Measurements from ENCODE around the gene ZNF225.
A peak's percentile ranks its signal among the peaks of the same experiment; 100 is the strongest.
"Not testable (repeated sequence)": the region's sequence is repeated elsewhere in the genome, so short reads cannot be mapped to it uniquely, and the experiment has no call there.

Gene ZNF225

DNA sequence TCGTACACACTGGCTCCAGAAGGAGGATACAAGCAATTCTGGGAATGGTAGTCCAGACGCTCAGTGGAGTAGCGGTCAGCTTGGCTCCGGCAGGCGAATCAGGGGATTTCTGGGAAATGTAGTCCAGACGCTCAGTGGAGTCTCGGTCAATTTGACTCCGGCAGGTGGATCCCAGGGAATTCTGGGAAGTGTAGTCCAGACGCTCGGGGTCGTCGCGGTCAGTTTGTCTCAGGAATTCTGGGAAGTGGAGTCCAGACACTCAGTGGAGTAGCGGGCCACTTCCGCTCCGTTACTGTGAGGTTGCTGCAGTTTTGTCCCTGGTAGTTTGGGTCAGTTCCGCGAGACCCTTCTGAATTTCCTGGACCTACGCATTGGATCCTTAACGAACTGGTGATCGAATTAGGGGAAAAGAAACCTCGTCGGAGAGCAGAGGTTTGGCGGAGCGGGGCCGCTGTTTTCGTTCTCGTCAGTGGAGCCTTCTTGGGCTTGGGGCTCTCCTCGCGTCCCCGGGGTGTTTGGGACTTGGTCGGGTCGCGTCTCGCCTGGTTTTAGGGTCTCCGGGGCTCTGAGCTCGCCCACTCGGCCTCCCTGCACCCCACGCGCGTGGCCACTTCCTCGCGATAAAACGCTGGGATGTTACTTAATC lies at the start of gene ZNF225:
Gene ZNF225 (plus strand): TSS at position 262 of the 646 bp plus-strand sequence. CDS start 2,429 bp downstream, outside the sequence.
- DNase-seq, result peak; percentile 99

DNA sequence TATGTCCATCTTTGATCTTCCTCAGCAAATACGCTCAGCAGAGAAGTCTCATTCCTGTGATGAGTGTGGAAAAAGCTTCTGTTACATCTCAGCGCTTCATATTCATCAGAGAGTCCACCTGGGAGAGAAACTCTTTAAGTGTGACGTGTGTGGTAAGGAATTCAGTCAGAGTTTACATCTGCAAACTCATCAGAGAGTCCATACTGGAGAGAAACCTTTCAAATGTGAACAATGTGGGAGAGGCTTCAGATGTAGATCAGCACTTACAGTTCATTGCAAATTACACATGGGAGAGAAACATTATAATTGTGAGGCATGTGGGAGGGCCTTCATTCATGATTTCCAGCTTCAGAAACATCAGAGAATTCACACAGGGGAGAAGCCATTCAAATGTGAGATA lies 46.9 kb upstream of the ZNF225 start:
- no peak for DNase-seq

DNA sequence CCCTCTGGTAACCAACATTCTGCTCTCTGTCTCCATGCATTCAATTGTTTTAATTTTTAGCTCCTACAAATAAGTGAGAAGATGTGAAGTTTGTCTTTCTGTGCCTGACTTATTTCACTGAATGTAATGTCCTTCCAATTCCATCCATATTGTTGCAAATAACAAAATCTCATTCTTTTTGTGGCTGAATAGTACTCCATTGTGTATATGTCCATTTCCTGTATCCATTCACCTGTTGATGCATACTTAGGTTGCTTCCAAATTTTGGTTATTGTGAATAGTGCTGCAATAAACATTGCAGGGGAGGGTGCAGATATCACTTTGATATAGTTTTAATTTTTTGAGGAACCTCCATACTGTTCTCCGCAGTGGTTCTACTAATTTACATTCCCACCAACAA lies 43.8 kb upstream of the ZNF225 start:
- DNase-seq, result no peak

DNA sequence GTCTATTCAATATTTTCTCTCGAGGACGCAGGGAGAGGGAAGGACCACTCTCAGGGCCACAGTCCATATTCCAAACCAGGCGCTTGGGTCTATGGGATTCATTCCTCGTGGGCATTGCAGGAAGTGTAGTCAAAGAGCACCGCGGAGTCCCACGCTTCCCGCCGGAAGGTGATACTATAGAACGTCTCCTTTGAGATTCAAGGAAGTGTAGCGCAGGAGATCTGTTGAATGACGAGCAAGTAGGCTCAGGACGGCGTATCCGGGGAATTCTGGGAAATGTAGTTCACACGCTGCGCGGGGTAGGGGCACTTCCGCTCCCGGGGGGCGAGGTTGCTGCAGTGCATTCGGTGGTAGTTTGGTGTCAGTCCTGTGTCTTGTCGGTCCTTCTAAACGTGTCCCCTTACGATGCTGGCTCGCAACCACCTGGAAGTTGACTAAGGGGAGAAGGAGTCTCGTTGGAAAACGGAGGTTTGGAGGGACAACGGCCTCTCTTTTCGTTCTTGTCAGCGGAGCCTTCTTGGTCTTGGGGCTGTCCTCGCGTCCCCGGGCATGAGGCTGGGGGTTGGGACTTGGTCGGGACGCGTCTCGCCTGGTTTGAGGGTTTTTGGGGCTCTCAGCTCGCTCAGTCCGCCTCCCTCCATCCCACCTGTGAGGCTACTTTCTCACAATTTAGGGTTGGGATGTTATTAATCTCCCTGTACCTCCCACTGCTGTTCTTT lies 41.2 kb upstream of the ZNF225 start, which contains the start of gene ZNF284:
Gene ZNF284 (plus strand): TSS at position 336 of the 719 bp plus-strand sequence. CDS start 4,231 bp downstream, outside the sequence.
- DNase-seq, result peak; percentile 95

DNA sequence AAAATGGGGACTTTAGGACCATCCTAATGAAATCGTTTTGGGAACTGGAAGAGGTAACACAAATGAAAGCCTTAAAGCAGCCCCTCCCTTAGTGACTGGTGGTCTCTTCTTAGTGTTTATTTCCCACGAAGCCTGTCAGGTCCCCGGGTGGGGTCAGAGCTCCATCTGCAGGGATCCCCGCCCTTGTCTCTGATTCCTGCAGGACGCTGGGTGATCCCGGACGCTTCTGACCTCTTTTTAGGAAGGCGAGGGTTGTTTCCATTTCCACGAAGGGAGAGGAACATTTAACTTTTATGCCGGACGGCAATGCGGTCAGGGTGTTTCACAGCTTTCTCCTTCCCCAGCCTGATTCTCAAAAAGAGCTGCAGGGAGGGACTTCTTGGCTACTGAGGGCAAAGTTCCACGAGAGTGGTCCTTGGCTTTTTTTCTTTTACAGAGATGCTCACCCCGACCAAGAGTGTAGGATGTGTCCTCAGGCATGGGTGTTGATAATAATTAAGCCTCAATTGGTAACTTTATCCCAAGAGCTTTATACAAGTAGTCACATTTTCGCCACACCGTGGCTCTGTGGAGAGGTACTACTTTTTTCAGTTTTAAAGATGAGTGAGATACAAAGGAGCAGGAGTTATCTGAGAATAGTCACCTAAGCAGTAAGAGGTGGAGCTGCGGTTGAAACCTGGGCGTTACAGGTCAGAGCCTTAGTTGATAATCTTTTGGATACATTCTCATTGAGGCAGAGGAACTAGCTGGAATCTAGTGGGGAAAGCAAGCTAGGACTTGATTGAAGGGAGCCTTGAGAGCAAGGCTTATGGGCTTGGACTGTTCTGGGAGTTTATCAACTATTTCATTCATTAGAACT lies 40.4 kb upstream of the ZNF225 start:
- DNase-seq, result no peak

DNA sequence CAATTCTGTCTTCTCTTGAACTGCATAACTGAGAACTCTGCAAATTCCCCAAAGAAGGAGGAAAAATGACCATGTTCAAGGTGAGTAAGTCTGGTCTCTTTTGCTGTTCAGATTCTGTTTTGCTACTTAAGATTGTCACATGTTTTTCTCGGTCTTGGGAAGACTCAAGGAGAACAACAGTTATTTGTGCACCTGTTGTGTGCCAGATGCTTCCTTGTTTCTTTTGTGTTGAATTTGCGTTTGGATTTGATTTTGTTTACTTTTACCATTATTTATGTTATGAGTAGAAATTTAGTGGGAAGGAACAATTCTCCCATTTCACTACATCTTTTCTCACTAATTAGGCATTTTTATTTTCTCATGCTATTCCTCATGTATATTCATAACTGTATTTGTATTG lies 36.9 kb upstream of the ZNF225 start:
- no peak for DNase-seq

DNA sequence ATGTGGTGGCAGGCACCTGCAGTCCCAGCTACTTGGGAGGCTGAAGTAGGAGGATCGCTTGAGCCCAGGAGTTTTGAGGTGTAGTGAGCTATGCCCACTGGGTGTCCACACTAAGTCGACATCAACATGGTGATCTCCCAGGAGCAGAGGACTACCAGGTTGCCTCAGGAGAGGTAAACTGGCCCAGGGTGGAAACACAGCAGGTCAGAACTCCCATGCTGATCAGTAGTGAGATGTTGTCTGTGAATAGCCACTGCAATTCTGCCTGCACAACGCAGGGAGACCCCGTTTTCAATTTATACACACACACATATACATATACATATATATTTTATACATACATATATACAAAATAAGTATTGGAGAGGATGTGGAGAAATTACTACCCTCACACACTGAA lies 21.1 kb upstream of the ZNF225 start:
- DNase-seq, result no peak

DNA sequence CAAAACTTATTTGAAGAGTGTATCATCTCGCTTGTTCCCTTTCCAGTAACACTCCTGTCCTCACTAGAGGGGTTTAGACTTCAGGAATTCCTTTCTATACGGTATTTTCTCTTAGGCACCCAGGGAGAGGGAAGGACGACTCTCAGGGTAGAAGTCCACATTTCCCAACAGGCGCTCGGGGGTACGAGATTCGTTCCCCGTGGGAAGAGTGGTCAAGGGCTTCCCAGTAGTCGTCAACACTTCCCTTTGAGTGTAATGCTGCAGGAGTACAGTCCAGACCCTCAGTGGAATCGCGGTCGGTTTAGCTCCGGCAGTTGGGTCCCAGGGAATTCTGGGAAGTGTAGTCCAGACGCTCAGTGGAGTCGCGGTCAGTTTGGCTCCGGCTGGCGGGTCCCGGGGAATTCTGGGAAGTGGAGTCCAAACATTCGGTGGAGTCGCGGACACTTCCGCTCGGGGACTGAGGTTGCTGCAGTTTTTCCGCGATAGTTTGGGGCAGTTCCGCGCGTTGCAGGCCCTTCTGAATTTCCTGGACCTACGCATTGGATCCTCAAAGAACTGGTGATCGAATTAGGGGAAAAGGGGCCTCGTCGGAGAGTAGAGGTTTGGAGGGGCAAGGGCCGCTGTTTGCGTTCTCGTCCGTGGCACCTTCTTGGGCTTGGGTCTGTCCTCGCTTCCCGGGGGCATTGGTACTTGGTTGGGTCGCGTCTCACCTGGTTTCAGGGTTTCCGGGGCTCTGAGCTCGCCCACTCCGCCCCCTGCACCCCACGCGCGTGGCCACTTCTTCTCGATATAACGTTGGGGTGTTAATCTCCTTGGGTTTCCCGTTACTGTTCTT lies 19.1 kb upstream of the ZNF225 start, which contains the start of gene ZNF224:
Gene ZNF224 (plus strand): TSS at position 431 of the 835 bp plus-strand sequence. CDS start 3,513 bp downstream, outside the sequence.
- DNase-seq, result peak; percentile 97

DNA sequence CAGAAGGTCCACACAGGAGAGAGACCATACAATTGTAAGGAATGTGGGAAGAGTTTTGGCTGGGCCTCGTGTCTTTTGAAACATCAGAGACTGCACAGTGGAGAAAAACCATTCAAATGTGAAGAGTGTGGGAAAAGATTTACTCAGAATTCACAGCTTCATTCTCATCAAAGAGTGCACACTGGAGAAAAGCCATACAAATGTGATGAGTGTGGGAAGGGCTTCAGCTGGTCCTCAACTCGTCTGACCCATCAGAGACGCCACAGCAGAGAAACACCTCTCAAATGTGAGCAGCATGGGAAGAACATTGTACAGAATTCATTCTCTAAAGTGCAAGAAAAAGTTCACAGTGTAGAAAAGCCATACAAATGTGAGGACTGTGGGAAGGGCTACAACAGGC lies 5.4 kb upstream of the ZNF225 start:
- DNase-seq, result no peak

DNA sequence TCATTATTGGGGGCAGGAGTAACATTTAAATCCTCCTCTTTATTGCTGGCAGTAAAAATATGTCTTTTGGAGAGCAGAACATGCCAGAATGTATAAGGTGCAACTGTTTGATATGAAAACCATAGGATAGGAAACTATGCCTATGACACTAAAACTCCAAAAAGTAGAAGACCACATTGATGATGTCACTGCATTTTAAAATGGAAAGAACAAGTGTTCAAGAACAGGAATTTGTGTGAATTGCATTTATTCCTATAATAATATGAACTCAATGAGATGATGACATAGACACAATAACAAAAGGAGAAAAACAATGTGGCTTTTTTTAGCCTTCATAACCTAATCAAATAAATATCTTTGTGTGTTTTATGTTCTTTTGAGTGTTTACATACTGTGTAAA lies 3.7 kb upstream of the ZNF225 start:
- DNase-seq, result no peak

DNA sequence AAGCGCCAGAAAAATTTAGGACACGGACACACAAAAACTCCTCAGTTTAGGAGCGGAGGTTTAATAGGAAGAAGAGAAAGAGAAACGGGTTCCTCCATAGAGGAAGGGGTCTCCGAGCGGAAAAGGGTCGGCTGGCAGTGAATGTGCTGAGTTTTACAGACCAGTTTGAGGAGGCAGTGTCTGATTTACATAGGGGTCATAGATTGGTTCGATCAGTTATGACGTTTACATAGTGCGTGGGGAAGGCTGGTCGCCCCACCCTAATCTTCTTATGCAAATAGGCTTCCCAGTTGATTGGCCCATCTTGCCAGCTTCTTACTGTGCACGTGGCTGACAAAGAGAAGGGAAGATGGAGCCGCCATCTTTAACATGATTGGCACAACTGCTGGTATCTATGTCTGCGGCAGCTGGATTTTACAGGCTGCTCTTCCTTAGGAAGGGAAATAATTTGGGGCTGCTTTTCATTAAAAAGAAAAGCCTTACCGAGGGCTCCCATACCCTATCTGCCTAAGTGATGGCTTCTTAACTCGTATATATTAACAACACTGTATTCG lies 1.2 kb upstream of the ZNF225 start:
- DNase-seq, result peak; percentile 30

DNA sequence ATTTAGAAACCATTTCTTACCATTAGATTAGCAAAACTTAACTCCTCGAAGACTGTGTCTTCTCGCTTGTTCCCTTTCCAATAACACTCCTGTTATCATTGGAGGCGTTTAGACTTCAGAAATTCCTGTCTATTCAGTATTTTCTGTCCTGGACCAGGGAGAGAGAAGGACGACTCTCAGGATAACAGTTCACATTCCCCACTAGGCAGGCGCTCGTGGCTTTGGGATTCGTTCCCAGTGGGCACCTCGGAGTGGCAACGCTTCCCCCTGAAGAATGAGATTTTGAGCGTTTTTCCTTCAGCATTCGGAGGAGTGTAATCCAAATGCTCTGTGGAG lies 429 bp upstream of the ZNF225 start:
- DNase-seq, result no peak

DNA sequence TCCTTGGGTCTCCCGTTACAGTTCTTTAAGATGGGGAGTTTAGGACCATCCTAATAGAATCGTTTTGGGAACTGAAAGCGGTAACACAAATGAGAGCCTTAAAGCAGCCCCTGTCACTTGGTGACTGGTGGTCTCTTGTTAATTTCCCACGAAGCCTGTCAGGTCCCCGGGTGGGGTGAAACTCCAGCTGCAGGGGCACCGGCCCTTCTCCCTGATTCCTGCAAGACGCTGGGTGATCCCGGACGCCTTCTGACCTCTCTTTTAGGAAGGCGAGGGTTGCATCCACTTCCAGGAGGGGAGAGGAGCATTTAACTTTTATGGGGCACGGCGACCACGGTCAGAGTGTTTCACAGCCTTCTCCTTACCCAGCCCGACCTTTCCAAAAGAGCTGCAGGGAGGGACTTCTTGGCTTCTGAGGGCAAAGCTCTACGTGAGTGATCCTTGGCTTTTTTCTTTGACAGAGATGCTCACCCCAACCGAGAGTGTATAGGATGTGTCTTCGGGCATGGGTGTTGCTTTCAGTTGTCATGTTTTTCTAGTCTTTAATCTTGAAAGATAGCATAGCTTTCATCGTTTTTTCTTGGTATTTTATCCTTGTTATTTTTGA lies 688 bp downstream of the ZNF225 start:
- DNase-seq, result peak; percentile 40

DNA sequence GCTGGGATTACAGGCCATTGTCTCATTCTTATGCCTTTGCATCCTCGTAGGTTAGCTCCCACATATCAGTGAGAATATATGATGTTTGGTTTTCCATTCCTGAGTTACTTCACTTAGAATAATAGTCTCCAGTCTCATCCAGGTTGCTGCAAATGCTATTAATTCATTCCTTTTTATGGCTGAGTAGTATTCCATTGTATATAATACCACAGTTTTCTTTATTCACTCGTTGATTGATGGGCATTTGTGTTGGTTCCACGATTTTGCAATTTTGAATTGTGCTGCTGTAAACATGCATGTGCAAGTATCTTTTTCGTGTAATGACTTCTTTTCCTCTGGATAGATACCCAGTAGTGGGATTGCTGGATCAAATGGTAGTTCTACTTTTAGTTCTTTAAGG lies 8.0 kb downstream of the ZNF225 start:
- DNase-seq, result not testable (repeated sequence)

DNA sequence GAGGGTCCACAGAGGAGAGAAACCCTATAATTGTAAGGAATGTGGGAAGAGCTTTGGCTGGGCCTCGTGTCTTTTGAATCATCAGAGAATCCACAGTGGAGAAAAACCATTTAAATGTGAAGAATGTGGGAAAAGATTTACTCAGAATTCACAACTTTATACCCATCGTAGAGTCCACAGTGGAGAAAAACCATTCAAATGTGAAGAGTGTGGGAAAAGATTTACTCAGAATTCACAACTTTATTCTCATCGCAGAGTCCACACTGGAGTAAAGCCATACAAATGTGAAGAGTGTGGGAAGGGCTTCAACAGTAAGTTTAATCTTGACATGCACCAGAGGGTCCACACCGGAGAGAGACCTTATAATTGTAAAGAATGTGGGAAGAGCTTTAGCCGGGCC lies 18.8 kb downstream of the ZNF225 start:
- DNase-seq, result no peak

DNA sequence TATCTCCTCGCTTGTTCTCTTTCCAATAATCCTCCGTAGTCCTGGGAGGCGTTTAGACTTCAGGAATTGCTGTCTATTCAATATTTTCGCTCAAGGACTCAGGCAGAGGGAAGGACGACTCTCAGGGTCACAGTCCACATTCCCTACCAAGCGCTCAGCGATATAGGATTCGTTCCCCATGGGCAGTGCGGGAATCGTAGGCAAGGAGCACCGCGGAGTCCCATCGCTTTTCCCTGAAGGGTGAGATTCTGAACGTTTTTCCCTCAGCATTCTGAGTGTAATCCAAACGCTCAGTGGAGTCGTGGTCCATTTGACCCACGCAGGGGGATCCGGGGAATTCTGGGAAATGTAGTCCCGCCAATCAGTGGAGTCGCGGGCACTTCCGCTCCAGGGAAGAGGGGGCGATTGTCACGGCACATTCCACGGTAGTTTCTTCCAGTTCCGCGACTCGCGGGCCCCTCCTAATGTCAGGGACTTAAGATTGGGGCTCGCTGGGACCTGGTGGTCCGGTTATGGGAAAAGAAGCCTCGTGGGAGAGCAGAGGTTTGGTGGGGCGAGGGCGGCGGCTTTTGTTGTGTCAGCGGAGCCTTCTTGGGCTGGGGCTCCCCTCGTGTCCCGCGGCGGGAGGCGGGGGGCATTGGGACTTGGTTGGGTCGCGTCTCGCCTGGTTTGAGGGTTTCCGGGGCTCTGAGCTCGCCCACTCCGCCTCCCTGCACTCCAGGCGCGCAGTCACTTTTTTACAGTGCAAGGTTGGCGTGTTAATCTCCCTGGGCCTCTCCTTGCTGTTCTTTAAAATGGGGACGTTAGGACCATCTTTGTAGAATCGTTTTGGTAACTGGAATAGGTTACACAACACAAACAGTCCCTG lies 28.2 kb downstream of the ZNF225 start, which contains the start of gene ZNF234:
Gene ZNF234 (plus strand): TSS at position 364 of the 868 bp plus-strand sequence. CDS start 3,079 bp downstream, outside the sequence.
- peak; percentile 93 for DNase-seq

DNA sequence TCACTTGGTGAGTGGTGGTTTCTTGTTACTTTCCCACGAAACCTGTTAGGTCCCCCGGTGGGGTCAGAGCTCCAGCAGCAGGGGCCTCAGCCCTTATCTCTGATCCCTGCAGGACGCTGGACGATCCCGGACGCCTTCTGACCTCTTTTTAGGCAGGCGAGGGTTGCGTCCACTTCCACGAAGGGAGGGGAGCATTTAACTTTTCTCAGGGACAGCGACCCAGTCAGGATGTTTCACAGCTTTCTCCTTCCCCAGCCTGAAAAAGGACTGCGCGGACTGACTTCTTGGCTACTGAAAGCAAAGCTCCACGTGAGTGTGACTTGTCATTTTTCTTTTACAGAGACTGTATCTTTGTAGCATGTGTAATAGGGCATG lies 28.8 kb downstream of the ZNF225 start:
- no peak for DNase-seq

DNA sequence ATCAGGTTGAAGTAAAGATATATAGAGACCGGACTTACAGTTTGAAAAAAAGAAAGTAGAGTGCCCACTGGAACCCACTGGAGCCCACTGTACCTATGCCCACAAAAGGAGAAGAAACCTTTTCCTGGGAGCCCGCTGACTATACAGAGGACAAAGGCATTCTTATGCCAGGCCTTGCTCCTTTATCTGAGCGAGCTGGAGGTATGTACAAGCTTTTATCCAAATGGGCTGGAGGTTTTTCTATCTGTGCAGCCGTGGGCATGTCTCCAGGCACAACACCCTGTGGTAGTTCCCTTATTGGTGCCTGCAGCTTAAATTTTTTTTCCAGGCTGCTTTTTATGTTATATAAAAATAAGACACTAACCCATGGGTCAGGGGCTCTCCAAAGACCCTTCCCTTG lies 36.6 kb downstream of the ZNF225 start:
- DNase-seq, result no peak

DNA sequence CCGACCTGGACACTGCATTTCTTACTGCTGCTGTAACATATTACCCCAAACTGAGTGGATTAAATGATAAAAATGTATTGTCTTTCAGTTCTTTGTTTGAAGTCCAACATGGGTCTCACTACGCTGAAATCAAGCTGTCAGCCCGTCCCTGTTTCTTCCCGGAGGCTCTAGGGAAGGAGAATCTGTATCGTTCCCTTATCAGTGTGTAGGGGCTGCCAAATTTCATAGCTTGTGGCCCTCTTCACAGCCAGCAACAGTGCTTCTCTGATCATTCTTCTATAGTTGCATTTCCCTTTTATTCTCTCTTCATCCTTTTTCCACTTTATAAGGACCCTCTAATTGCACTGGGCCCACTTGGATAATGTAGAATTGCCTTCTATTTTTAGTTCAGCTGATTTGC lies 38.3 kb downstream of the ZNF225 start:
- no peak for DNase-seq

DNA sequence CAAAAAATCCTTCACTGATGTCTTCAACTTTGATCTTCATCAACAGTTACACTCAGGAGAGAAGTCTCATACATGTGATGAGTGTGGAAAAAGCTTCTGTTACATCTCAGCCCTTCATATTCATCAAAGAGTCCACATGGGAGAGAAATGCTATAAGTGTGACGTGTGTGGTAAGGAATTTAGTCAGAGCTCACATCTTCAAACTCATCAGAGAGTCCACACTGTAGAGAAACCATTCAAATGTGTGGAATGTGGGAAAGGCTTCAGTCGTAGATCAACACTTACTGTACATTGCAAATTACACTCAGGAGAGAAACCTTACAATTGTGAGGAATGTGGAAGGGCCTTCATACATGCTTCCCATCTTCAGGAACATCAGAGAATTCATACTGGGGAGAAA lies 43.3 kb downstream of the ZNF225 start:
- DNase-seq, result no peak

DNA sequence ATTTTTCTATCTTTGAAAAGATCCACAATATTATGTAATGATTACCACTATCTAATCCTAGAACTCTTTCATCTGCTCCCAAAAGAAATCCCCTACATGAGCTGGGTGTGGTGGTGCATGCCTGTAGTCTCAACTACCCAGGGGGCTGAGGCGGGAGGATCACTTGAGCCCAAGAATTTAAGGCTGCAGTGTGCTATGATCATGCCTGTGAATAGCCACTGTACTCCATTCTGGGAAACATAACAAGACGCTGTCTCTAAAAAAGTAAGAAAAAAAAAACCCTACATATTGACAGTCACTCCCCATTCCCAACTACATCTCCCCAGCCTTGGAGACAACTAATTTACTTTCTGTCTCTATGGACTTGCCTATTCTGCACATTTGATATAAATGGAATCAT lies 50.6 kb downstream of the ZNF225 start:
- no peak for DNase-seq

Measured in femur (tissue), 1 donor.